Kidney tubule cell (primary cell): Measurements from ENCODE around the gene TMX2.
"Not testable (repeated sequence)": the region's sequence is repeated elsewhere in the genome, so short reads cannot be mapped to it uniquely, and the experiment has no call there.

Experiments
- DNase-seq: peaks from one replicate; pipeline ENCODE4 v3.0.0-alpha.2; 2018; ENCODE audit warnings: low spot score

The TMX2 gene

DNA sequence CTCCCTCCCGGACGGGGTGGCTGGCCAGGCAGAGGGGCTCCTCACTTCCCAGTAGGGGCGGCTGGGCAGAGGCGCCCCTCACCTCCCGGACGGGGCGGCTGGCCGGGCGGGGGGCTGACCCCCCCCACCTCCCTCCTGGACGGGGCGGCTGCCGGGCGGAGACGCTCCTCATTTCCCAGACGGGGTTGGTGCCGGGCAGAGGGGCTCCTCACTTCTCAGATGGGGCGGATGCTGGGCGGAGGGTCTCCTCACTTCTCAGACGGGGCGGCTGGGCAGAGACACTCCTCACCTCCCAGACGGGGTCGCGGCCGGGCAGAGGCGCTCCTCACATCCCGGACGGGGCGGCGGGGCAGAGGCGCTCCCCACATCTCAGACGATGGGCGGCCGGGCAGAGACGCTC, 4.3 kb downstream of the TMX2 start:
- not testable (repeated sequence) for DNase-seq

DNA sequence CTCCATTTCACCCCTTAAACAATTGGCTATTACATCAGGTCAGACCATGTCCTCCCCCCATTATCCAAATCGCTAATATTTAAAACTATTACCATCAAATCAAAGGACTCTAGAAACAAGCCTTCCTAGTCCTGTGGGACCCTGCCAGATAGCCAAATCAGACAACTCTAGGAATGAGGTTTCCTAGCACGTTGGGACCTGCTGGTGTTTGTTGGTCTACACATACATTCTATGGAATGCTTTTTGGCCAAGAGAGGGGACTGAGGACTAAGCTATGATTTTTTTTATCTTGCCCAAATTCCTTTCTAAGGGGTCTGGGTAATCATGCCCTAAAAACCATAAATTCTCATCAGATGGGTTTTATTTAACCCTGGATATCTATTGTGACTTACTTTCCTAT, 14.8 kb downstream of the TMX2 start:
- no peak for DNase-seq

DNA sequence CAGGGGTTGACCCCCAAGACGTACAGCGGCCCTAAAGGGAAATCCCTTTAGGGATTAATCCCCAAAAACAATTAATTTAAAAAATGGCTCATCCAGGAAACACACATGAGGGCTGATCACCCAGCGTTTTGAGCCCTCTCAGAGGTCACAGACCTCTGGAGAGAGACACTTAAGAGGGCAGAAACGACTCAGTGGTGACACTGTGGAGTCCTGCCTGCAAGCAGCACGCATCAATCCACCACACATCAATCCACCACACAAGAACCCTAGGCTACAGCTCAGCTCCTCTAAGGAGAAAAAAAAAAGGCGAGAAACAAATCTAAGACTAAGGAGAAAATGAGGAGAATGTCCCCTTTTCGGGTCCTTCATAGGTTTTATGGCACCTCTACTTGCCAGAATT, 16.4 kb downstream of the TMX2 start:
- DNase-seq, result no peak

DNA sequence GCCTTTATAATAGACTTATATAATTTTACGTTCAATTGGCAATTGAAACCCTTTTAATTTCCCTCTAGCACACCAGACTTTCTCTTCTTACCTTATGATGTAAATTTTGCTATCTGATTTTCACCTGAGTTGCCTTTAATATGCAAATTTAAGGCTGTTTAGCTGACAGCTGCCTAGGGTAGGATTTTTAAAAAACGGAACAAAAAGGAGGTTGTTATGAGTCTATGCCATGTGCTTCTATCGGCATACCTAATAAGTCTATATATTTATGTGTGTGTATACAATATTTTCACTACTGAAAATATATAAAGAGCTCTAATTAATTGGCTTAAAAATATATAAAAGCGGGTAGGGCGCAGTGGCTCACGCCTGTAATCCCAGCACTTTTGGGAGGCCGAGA, 17.1 kb downstream of the TMX2 start:
- DNase-seq, result no peak

DNA sequence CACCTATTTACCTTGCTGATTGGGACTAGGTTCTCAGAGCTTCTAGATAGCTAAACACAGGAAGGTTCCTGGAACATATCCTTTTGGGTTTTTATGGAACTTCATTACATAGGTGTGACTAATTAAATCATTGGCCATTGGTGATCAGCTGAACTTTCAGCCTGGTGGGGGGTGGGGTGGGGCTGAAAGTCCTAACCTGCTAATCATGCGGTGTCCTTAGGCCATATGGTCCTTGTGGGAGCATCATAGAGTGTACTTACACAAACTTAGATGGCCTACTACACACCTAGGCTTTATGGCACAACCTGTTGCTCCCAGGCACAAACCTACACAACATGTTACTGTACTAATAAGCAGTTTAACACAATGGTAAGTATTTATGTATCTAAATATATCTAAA, 20.3 kb downstream of the TMX2 start:
- no peak for DNase-seq

GRCh38 chr11:57735619-57736298, 23.4 kb downstream of the TMX2 start:
- DNase-seq, result peak; percentile 10

DNA sequence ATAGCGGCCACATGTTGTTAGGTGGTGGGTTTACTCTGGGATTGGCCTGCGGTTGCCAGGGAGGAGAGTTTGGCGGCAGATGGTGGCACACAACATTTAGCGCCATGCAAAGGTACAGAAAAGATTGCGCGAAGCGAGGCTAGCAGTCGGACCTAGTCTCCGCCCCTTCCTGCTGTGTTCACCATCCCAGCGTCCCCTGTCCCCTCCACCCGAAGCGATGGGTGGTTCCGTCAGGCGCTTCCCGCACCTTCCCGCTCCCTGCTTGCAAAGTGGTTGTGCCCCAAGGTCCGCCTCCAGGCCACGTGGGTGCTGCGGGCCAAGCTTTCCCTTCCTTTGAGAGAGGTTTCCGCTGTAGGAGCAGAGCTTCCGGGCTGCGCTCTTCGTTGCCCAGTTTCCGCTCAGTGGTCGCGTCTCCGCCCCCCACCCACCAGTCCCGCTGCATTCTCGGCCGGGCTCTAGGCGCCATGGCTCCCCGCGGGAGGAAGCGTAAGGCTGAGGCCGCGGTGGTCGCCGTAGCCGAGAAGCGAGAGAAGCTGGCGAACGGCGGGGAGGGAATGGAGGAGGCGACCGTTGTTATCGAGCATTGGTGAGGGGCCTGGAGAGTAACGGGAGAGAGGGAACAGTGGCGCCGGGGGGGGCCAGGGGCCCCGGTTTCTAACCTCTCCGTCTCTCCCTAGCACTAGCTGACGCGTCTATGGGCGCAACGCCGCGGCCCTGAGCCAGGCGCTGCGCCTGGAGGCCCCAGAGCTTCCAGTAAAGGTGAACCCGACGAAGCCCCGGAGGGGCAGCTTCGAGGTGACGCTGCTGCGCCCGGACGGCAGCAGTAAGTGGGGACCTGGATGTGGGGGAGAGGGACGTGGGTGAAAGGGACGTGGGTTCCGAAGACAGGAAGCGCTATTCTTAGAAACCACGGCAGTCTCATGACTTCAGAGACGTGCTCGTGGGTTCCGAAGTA, 29.0 kb downstream of the TMX2 start, which contains the start of gene SELENOH:
Gene SELENOH (plus strand): TSS at position 360 of the 955 bp plus-strand sequence. CDS start 105 bp downstream, at position 465.
- DNase-seq, result peak; percentile 97

DNA sequence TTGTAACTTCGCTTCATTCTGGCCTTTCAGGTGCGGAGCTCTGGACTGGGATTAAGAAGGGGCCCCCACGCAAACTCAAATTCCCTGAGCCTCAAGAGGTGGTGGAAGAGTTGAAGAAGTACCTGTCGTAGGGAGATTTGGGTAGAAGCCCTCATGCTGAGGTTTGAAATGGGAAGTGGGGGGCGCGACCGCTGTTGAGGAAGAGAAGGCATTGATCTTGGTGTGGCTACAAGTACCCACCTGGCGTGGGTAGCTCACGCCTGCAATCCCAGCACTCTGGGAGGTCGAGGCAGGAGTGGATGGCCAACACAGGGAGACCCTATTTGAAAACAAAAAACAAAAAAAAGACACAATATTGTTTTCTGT, 29.7 kb downstream of the TMX2 start:
- no peak for DNase-seq

GRCh38 chr11:57744357-57744756, 32.0 kb downstream of the TMX2 start:
- DNase-seq, result no peak

DNA sequence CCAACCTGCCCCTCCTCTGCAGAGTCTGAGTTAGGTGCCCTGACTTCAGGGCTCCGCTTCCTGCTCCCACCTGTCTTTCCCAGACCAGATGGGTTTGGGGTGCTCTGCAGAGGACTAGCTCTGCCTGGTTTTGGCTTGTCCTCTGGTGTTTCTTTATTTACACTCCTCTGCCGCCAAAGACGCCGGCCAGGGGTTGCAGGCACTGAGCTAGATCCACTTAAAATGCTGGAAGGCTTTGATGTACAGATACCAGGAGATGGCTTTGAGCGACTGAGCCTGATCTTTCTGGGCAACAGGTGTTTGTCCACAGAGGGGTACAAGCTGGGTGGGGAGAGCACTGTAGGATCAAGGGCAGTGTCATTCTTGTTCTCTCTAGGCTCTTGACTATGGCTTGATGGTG, 32.8 kb downstream of the TMX2 start:
- DNase-seq, result no peak

DNA sequence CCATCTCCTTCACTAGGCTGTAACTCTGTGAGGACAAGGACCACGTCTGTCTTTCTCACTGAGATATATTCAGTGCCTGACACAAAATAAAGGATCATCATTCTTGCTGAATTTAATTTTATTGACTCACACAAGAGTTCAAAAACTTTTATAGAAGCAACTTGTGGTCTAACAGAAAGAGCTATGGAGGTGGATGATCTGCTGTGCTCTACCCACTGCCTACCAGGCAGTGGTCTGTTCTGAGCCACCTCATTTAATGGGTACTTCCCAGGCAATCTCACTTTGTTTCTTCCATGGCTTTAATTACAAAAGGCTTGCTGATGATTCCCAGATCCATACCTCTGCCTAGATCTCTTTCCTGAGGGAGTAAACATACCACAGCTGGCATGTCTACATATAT, 34.5 kb downstream of the TMX2 start:
- no peak for DNase-seq

DNA sequence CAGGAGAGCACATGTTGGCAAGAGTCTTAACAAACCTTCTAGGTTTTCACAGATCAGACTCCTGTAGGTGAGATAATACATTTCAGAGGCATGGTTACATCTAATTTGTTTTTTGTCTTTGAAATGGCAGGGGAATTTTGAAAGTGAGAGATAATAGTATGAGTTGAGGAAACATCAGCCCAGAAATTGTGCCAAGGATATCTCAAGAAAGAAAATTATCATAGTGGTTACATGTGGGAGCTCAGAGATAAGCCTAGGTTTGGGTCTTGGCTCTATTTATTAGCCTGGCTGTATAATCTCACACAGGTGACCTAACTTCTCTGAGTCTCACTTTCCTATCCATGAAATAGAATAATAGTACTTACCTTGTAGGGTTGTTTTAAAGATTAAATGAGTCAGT, 38.8 kb downstream of the TMX2 start:
- DNase-seq, result no peak

GRCh38 chr11:57751676-57752253, 39.4 kb downstream of the TMX2 start, which contains the start of gene BTBD18:
Gene BTBD18 (minus strand): TSS chr11:57751819. CDS start chr11:57751188, 631 bp downstream.
- DNase-seq, result peak; percentile 69

DNA sequence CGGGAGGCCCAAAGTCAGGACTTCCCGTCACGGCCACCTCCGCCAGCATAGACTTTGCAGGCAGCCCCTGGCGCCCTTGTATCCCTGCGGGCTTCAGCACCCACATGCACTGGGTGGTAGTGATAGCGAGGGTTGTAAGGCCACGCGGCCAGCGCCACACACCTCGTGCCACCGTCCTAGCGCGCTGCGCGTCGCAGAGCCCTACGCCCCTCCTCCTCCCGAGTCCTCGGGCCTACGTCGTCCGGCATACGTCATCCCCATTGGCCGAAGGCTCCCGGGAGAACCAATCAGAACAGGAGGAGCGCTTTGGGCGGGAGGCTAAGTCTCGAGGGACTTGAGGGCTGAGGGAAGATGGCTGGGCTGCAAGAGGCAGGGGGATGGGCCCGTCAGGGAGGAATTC, 40.6 kb downstream of the TMX2 start:
- no peak for DNase-seq

GRCh38 chr11:57758174-57758573, 45.8 kb downstream of the TMX2 start:
- no peak for DNase-seq

GRCh38 chr11:57761301-57762234, 49.2 kb downstream of the TMX2 start, which contains the start of gene CTNND1:
Gene CTNND1 (plus strand): TSS chr11:57761802. CDS start chr11:57791479, 29,677 bp downstream.
- DNase-seq, result peak; percentile 98

- peak; percentile 44 for DNase-seq
Observed at GRCh38 chr11:57762235-57762861, 50.0 kb downstream of the TMX2 start.

GRCh38 chr11:57763568-57763967, 51.2 kb downstream of the TMX2 start:
- peak; percentile 52 for DNase-seq

DNA sequence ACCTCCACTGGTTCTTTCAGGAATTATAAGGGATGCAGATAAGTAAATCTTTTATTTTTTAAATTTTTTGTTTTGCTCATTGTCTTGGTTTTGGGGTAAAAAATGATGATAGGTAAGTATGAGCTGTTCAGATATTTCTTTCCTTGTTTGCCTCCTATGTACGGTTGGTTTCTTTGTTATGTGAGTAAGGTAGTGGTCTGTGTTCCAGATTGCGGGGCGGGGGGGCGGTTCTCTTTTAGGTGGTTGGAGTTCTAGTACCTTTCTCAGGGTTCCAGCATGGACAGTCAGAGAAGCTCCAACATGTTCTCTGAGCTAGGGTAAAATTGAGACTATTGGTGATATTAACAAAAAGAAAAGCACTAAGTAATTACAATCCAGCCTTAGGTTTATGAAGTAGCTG, 51.6 kb downstream of the TMX2 start:
- no peak for DNase-seq

GRCh38 chr11:57764566-57764965, 52.2 kb downstream of the TMX2 start:
- no peak for DNase-seq

- no peak for DNase-seq
Observed at GRCh38 chr11:57764972-57765371, 52.6 kb downstream of the TMX2 start.
